HG02870 (cell line): Measurements from ENCODE around the gene DHX29.

Experiments used
- ATAC-seq: cut with Tn5 transposase; IDR thresholded peaks from one replicate; pipeline ENCODE4 v1.9.1; 2021; ENCODE audit warnings: mild to moderate bottlenecking, moderate library complexity; ENCODE audit not compliant: unreplicated experiment

DHX29 gene

DNA sequence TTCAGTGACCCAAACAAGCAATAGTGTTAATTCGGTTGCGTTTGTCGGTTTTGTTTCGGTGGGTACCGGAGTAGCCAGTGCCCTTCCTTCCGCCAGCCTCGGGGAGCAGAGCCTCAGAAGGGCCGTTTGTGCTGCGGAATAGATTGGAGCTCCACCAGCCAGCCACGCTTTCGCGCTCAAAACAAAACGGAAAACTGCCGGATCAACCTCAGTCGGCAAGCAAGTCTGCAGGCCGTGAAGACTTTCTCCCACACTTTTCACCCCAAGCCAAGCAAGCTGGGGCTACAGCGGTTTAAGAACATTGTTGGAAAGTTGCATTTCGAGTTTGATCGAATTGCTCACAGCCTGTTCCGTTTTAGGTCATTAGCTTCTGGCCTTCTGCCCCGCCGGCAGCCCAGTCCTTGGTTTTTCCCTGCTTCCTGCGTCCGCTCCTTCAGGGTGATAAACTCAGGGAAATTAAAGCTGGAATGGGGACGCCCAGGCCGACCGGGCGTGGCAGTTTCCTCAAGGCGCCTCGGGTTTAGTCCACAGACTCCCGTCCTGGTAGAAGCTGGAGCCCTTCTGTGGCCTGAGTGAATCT is 73.3 kb downstream of the DHX29 start:
- ATAC-seq = no peak

DNA sequence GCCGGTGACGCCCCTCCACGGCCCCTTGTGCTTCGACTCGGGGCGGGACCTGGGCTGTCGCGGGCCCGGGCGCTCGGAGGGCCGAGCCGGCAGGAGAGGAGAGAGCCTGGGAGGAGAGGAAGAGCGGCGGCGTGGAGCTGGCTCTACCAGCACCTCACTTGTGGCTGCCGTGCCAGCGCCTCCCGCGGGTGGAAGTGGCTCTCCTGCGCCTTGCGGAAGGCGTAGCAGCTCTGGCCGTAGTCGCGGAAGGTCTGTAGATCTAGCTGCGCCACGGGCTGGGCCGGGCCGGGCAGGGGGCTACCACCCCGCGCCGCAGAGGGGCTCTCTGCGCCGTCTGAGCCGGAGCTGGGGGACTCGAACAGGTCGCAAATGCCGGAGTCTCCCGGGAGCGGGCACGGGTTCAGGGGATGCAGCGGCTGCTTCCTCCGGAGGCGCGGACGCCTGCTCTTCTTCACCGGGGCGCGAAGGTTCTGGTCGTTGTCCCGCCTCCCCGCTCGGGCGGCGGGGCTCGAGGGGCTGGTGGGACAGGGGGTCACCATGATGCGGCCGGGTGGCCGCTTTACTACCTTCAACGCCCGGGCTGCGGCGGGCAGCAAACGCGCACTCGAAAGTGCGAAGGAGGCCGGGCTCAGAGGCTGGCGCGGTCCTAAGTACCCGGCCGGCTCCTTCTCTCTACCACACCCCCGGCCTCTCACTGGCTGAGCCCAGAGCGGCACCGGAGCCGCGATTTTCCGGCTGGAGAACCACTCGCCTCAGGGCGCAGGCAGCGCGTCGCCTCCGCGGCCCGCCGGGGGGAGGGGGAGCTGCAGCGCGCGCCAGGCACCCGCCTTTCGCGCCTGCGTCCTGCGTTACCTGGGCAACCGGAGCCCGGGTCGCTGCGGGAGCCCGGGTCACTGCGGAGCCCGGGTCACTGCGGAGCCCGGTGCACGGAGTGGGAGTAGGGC is 74.2 kb downstream of the DHX29 start, which contains the start of gene CCNO:
Gene CCNO, minus strand, starts transcription at position 624 of the 944 bp plus-strand sequence. Its CDS starts 85 bp downstream, at position 539.
- ATAC-seq = peak; percentile 34

DNA sequence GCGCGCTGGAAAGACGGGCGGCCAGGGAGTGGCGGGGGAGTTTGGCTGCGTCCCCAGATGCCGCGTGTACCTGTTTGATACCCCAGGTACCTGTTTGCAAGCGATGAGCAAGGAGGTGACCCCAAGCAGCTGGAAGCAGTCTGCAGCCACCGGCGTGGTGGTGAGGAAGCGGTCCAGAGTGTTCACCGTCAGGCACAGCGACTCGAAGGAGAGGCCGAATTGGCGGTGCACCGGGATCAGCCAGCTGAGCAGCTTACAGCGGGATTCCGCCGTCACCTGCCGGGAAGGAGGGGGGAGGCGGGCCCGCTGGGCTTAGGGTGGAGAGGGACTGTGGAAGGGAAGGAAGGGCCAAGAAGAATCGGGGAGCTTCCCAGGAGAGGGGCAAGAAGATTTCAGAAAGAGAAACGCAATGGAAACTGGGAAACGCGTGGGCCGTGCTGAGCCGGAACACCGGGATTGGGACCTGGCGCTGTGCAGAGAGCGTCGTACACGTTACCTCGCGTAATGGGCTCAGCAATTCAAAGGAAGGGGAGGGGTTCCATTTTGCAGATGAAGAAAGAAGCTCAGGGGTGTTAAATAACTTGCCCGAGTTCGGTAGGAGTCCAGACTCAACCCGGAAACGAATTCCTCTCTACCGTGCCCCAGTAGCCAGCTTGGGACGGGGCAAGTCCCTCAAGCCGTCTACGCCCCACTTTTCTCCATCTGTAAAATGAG is 75.1 kb downstream of the DHX29 start:
- peak; percentile 3 for ATAC-seq

DNA sequence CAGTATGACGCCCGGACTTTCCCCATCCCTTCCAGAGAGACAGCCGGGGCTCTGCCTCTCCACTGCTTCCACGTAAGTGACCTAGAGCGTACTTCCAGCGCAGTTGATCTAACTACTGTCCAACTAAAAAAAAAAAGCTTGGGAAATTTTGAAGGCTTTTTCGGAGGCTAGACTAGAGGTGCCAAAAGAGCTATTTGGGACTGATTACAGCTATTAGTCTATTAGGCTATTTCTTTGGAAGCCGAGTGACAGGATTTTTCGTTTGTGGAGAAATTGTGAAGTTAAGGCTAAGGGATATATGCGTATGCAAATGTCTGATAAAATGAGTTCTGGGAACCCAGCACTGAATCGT is 75.6 kb downstream of the DHX29 start:
- ATAC-seq = no peak

DNA sequence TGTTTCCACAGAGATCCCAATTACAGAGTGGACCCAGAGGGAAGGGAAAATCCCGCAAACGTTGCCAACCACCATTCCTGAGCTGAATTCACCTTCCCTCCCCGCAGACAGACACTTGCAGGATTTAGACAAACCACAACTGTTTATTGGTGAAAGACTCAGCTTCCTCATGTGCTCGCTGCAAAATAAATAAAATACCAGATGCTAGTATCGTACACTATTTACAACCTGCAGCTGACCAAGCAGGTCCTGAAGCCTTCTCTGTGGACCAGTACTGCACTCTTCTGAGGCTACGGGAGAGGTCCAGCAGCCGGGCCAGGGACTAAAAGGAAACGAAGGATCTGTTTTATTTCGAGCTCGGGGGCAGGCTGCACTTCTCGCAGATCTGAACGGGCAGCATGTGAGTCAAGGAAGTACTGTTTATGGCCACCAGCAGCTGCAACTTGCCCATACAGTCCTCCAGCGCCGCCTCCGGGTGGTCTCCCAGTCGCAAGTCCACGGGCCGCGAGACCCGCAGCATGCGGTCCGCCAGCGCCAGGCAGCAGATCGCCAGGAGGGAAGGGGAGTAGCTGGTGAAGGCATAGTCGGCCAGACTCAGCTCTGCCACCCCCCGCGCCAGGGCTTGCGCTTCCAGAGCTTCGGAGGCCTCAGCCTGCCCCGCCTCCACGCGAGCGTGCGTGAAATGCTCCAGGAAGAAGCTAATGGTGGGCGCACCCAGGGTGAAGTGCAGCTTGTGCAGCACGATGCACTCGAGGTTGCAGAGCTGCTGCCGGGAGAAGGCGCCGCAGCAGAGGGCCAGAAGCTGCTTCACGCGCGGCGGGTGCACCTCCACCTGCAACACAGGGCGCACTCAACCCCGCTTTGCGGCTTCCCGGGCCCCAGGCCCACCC is 76.2 kb downstream of the DHX29 start:
- no peak for ATAC-seq

DNA sequence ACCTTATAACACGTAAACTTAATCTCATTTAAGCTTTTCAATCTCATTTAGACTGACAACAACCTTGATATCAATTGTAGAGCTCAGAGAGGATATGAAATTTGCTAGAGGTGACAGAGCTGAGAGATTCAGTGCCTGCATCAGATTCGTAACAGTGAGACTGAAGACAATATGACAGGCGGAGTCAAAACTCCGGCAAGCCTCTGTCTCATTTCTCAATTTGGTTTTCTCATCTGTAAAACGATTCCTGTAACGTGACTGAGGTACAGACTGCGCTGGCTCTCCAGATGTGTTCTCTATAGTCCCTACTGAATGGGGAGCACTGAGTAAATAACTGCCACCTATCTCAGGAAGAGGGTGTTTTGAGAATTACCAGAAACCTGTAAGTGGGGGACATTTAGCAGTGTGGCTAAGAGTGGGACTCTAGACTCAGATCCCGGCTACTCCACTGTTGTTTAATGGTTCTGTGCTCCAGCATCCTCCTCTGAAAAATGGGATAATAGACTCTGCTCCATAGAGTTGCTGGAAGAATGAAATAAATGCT is 77.3 kb downstream of the DHX29 start:
- ATAC-seq = no peak

DNA sequence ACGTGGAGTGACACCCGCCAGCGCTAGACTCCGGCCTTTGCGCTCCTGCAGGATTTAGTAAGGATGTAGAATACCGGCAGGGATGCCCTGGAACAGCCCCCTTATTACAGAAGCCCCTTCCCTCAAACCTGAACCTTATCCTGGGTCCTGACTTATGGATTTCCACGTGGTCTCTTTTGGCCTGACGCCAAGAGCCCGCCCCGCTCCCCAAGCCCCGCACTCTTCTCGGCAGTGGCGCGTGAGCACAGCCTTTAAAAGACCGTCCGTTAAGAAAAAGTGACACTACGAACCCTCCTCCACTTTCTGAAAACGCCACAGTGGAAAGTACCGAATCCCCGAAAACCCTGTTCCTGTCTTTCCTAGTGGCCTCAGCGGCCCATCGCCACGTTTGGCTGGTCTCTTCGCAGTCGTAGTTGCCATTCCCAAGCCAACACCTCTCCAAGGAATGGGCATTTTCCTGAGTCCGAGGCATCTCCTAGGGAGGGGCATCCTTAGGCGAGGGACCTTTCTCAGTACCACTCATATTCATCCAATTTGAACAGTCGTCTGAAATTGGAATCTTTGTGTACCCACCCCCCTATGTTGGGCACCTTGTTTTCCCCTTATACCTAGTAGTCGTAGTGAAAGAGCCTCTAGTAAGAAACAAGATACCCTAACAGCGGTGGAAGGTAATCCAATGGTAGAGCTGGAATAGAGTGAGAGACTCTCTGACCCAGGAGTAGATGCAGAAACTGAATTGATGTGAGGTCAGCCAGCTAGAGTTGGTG is 79.6 kb downstream of the DHX29 start:
- no peak for ATAC-seq

DNA sequence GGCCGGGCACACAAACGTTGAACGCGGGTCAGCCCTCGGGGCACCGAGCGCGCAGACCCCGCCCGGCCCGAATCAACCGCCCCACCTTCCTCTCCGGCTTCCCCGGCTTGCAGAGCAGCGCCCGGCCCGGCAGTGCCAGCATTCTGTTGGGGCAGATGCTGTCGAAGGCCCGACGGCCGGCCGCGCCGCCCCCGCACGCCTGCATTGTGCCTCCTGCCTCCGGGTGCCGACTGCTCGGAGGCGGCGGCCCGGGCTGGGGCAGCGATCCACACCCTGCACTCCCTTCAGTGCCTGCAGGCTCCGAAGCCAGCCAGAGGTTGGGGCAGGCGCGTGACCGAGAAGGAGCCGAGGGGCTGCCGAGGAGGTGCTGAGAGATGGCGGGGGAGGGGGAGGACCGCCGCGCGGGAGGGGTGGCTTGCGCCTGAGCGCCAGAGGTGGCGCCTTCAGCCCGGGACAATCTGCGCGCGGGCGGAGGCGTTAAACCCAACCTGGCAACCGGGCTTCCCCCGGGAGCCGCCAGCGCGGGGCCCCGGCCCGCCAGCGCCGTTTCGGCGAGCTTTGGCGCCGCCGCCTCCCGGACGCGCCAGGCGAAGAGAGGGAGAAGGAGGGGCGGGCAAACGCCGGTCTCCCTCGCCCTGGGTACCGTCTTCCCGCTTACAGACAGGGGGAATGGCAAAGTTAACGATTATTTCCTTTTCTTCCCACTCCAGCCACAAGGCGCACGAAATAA is 80.4 kb downstream of the DHX29 start, which contains the start of gene MCIDAS:
Gene MCIDAS, minus strand, starts transcription at position 382 of the 730 bp plus-strand sequence. Its CDS starts 177 bp downstream, at position 205.
- ATAC-seq = peak; percentile 43

DNA sequence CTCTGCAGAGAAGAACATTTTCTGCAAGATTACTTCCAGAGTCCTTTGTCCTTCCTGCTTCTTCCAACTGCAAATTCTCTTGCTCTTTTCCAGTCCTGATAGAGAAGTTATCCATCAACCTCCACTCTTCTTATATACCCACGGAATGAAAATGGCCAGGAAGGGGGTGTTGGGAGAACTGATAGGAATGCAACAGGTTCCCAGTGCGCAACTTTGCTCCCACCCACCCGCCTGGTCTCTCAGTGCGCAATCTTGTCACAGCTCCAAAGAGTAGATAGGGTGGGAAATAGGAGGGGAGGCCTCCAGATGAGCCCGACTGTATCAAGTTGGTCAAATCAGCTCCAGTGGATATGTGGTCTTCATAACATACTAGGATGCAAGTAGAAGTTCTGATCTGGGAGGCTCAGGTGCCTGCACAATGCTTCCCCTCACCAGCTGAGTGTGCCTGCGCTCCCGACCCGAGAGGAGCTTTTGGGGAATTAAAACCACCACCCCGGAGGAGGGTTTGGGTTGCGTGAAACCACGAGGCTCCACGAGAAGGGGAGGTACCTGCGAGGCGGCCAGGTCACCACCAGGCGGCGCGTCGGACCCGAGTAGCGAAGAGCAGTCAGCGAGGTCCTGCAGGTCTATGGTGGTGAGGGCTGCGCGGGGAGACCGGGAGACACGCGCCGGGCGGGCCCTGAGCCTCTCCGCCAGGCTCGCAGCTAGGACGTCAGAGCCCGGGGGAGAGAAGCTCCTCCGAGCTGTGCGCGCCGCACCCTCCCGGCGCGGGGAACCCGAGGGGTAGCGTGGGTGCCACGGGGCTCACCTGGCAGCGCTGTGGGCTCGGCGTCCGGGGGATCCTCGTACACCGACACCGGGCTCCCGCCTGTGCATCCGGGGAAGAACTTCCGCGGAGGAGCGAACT is 81.2 kb downstream of the DHX29 start:
- peak; percentile 49 for ATAC-seq

DNA sequence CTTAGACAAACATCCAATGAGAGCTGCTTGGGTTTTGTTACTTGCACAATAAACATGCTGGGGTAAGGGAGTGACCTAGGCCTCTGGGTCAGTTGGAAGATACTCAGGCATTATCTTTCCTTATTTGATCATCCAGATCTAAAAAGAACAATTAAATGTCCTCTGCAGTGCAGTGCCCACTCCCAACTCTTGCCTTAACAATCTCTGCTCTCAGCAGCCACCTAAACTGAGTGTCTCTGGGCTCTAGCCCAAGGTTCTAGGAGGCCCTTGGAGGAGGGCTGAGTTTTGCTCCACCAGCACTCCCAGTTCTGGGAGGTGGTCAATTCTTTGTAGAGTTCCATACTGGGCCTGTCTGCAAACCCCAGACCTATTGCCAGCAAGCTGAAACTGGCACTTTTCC is 82.1 kb downstream of the DHX29 start:
- ATAC-seq = no peak

DNA sequence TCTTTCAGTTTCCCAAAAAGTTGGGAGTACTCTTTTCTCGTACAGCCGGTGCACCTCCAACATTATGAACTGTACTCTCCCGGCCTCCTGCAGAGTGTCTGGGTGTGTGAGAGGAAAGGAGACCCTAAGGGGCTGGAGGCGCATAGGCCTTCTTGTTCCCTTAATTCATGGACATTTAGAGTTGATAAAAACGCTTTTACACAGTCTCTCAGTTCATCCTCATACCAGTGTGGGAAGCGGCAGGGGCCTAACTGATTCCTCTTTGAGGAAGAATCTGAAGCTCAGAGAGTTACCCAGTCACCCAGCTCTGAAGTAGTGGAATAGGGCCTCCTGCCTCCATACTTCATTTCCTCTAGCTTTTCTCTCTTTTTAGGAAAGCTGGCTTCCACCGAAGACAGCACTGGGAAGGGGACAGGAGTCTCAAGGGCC is 83.7 kb downstream of the DHX29 start:
- ATAC-seq = no peak

DNA sequence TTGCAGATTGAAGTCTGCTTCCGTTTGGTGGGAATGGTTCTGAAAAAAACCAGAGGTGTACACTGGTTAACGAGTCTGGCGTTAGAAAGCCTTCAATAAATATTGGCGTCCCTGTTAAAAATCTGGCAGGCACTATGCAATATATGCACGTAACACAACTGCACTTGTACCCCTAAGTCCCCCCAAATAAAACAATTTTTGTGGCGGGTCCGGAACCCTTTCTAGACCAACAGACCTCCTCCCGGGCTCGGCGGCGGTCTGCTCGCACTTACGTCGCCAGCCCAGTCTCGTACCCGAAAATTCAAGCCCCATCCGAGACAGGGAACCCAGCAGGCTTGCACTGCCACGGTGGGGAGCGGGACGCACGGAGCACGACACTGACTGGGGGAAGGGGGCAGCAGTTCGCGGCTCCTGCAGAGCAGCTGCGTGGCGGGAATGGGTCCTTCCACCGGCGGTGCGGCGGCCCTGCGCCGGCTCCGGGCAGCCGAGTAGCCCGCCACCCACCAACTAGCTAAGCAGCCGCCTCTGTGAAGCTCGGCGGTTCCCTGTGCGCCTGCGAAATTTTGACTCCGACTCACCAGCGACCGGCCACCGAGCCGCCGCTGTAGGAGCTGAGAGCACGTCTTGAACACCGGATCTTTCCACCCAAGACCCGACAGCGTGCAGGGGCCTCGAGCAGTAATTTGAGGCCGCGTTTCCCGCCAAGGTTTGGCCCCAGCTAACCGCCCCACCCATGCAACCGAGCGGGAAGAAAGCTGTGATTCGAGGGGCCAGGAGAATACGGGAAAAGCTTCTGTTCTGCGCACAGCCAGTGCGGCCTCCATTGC is 84.3 kb downstream of the DHX29 start:
- no peak for ATAC-seq

DNA sequence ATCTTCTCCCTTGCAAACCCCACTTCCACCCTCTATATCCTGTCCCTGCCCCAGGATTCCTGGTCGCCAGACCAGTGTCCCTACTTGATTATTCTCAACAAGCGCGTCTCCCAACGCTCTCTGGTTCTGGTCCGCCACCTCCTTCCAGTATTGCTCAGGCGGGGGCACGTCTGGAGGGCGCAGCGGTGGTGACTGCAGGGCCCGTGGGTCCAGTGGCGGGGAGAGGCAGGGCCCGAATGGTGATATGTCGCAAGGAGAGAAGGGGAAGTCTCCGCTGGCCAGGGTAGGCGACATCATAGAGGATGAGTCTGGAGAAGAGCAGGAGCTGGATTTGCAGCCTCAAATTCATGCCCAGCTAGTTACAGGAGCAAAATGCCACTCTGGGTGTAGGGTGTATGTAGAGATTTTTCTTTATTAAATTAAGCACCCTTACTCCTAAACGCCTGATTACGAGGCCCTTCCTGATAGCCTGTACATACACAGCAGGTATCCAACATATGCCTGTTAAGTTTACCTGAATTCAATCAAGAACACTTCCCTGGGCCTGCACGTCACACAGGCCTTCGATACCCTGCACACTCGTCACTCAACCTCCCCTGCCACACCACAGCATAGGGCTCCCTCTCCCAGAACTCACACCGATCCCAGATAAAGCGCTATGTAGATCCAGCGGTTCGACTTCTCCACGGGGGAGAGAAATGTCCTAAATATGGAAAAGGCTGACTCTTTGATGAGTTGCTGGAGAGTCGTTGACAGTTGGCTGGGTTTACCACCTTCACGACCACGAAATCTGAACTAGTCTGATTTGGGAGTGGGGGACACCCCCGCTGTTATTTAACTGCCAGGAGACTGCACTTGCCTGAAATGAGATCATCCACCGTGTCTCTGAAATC is 85.2 kb downstream of the DHX29 start:
- ATAC-seq = no peak

DNA sequence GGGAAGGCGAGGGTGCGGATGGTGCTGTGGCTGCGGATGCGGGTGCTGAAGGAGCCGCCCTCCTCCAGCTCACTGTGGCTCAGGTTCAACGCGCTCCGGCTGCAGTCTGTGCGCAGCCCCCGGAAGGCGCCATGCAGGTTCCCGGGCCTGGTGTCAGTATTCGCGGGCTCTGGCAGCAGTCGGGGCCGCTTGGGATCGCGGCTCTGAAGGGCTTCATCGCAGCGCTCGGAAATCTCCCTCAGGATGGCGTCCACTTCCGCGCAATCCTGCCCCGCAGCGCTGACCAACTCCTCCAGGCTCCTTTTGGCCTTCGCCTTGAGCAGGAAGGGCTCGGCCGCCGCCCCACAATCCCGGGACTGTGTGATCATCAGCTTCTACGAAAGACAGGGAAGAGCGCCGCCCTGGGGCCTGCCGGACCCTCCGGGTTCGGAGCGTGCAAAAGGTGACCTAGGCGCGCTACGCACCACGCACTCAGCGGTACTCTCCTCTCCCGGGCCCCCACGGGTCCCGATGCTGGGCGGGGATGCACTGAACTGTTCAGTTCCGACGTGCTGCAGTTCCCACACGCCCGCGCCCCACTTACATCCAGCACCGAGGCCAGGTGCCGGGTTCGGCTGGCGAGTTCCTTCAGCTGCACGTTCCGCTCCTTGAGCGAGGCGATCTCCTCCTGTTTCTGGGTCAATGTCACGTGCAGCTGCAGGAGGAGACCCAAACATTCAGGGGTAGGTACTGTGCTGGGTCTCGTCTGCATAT is 86.9 kb downstream of the DHX29 start:
- ATAC-seq = no peak

DNA sequence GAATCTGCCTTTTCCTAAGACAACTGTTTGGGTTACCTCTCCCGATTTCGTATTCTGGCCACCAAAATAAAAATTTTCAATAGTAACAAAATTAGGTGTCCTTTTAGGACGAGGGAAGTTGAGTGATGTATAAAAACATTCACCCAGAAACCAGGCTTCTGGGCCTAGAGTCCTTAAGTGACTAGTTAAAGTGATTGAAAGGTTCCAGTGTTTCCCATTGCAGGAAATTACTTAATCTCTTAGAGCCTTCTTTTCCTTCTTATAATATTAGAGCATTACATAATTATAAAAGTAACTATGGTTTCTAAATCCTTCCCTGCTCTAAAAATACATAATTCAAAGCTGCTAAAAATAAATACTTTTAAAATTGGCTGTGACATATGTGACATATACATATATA is 87.7 kb downstream of the DHX29 start:
- ATAC-seq = no peak
